Skeletal muscle satellite cell (primary cell): ENCODE measurements around the gene TRIM33.
A peak's percentile ranks its signal among the peaks of the same experiment; 100 is the strongest.
"Not testable (repeated sequence)": the region's sequence is repeated elsewhere in the genome, so short reads cannot be mapped to it uniquely, and the experiment has no call there.

Source experiments
- H3K27me3 ChIP-seq: 2 replicates; pipeline ENCODE4 v1.7.0; 2013; ENCODE audit warnings: low read length; ENCODE audit not compliant: control insufficient read depth, insufficient read depth
- H3K36me3 ChIP-seq: 2 replicates; pipeline ENCODE4 v1.7.0; 2013; ENCODE audit warnings: mild to moderate bottlenecking, control low read depth, low read length; ENCODE audit not compliant: insufficient read depth
- H3K4me1 ChIP-seq: 2 replicates; pipeline ENCODE4 v1.7.0; 2013; ENCODE audit warnings: low read length; ENCODE audit not compliant: control insufficient read depth, insufficient read depth
- H3K4me2 ChIP-seq: 2 replicates; pipeline ENCODE4 v1.7.0; 2013; ENCODE audit warnings: mild to moderate bottlenecking, low read length
- H3K4me3 ChIP-seq: 2 replicates; pipeline ENCODE4 v1.7.0; 2013; ENCODE audit warnings: low read length
- H3K9ac ChIP-seq: 2 replicates; pipeline ENCODE4 v1.7.0; 2013; ENCODE audit warnings: mild to moderate bottlenecking, low read depth, low read length, moderate library complexity
- H3K9me3 ChIP-seq: replicated peaks from 2 replicates; pipeline ENCODE4 v1.7.0; 2013; ENCODE audit warnings: mild to moderate bottlenecking, control low read depth, low read length

TRIM33 gene

GRCh38 chr1:114368560-114369255, 142.3 kb downstream of the TRIM33 start:
- no peaks in the 10 kb centered on the region for H3K27me3 ChIP-seq
- no peaks in the 10 kb centered on the region for H3K36me3 ChIP-seq
- H3K4me2 ChIP-seq, result no peak overlapping the region
- no peaks in the 10 kb centered on the region for H3K9me3 ChIP-seq
- no peak overlapping the region for H3K4me3 ChIP-seq
- no peaks in the 10 kb centered on the region for H3K4me1 ChIP-seq
- no peak overlapping the region for H3K9ac ChIP-seq

GRCh38 chr1:114367810-114368209, 143.2 kb downstream of the TRIM33 start:
- Histone ChIP-seq H3K9ac (no peak overlapping the region), H3K9me3 (no peaks in the 10 kb centered on the region), H3K4me1 (no peaks in the 10 kb centered on the region), H3K36me3 (no peaks in the 10 kb centered on the region), H3K4me2 (no peak overlapping the region), H3K4me3 (no peak overlapping the region), H3K27me3 (no peaks in the 10 kb centered on the region)

GRCh38 chr1:114363230-114363629, 147.8 kb downstream of the TRIM33 start:
- not testable (repeated sequence) for H3K4me2 ChIP-seq, H3K4me1 ChIP-seq, H3K9me3 ChIP-seq, H3K9ac ChIP-seq, H3K36me3 ChIP-seq, H3K4me3 ChIP-seq, H3K27me3 ChIP-seq

- Histone ChIP-seq H3K4me1 (no peaks in the 10 kb centered on the region), H3K9ac (no peak overlapping the region), H3K4me3 (no peak overlapping the region), H3K9me3 (no peaks in the 10 kb centered on the region), H3K4me2 (no peak overlapping the region), H3K36me3 (no peaks in the 10 kb centered on the region), H3K27me3 (no peaks in the 10 kb centered on the region)
Measured at GRCh38 chr1:114359791-114360190, 151.2 kb downstream of the TRIM33 start.

- Histone ChIP-seq H3K9me3 (no peaks in the 10 kb centered on the region), H3K4me1 (no peaks in the 10 kb centered on the region), H3K4me2 (no peak overlapping the region), H3K27me3 (peaks cover under 1% of the 10 kb centered on the region), H3K36me3 (no peaks in the 10 kb centered on the region), H3K9ac (no peak overlapping the region), H3K4me3 (no peak overlapping the region)
Measured at GRCh38 chr1:114355240-114355639, 155.8 kb downstream of the TRIM33 start.

GRCh38 chr1:114353262-114353661, 157.7 kb downstream of the TRIM33 start:
- Histone ChIP-seq H3K9me3 (no peaks in the 10 kb centered on the region), H3K36me3 (no peaks in the 10 kb centered on the region), H3K27me3 (peaks cover 8% of the 10 kb centered on the region), H3K9ac (no peak overlapping the region), H3K4me2 (no peak overlapping the region), H3K4me1 (no peaks in the 10 kb centered on the region), H3K4me3 (no peak overlapping the region)

GRCh38 chr1:114352797-114353196, 158.2 kb downstream of the TRIM33 start:
- no peaks in the 10 kb centered on the region for H3K36me3 ChIP-seq
- no peak overlapping the region for H3K4me3 ChIP-seq
- no peak overlapping the region for H3K4me2 ChIP-seq
- no peaks in the 10 kb centered on the region for H3K4me1 ChIP-seq
- H3K9me3 ChIP-seq, result no peaks in the 10 kb centered on the region
- H3K9ac ChIP-seq, result no peak overlapping the region
- H3K27me3 ChIP-seq, result peaks cover 8% of the 10 kb centered on the region

GRCh38 chr1:114350731-114351445, 160.1 kb downstream of the TRIM33 start:
- H3K27me3 ChIP-seq, result peaks cover 8% of the 10 kb centered on the region
- no peak overlapping the region for H3K9ac ChIP-seq
- H3K9me3 ChIP-seq, result no peaks in the 10 kb centered on the region
- H3K4me1 ChIP-seq, result peaks cover 7% of the 10 kb centered on the region
- no peak overlapping the region for H3K4me2 ChIP-seq
- H3K36me3 ChIP-seq, result no peaks in the 10 kb centered on the region
- H3K4me3 ChIP-seq, result no peak overlapping the region

GRCh38 chr1:114349891-114350605, 161.0 kb downstream of the TRIM33 start:
- Histone ChIP-seq H3K4me1 (peaks cover 12% of the 10 kb centered on the region), H3K4me3 (no peak overlapping the region), H3K9me3 (no peaks in the 10 kb centered on the region), H3K36me3 (no peaks in the 10 kb centered on the region), H3K27me3 (peaks cover 8% of the 10 kb centered on the region), H3K4me2 (no peak overlapping the region), H3K9ac (no peak overlapping the region)

GRCh38 chr1:114347431-114348209, 163.4 kb downstream of the TRIM33 start:
- Histone ChIP-seq H3K9ac (no peak overlapping the region), H3K4me3 (no peak overlapping the region), H3K4me1 (peaks cover 15% of the 10 kb centered on the region), H3K4me2 (no peak overlapping the region), H3K27me3 (peaks cover 8% of the 10 kb centered on the region), H3K9me3 (no peaks in the 10 kb centered on the region), H3K36me3 (no peaks in the 10 kb centered on the region)

- peak overlapping the region; percentile 68 for H3K4me3 ChIP-seq
- peak overlapping the region; percentile 79 for H3K9ac ChIP-seq
- H3K36me3 ChIP-seq, result no peaks in the 10 kb centered on the region
- H3K4me2 ChIP-seq, result peak overlapping the region; percentile 94
- no peaks in the 10 kb centered on the region for H3K9me3 ChIP-seq
- H3K4me1 ChIP-seq, result peaks cover 26% of the 10 kb centered on the region
- peaks cover 8% of the 10 kb centered on the region for H3K27me3 ChIP-seq
Measured at GRCh38 chr1:114346480-114347029, 164.4 kb downstream of the TRIM33 start.
